Heart right ventricle (tissue), 16 donors: Measurements from ENCODE around the gene KRT24. TPM values are rescaled to one million over a fixed set of nuclear protein-coding genes. Genes with fewer than 3 reads are reported as not detected.

ENCODE experiments used
- ATAC-seq, 8 donors: fragments of 200-7000 bp; cut with Tn5 transposase; one replicate each; pipeline ENCODE4 v1.9.1; 2020; ENCODE audit warnings: mild to moderate bottlenecking in 8 of 8, moderate library complexity in 8 of 8, moderate number of reproducible peaks in 1 of 8
- DNase-seq, 2 donors: peaks; one replicate each; pipeline ENCODE4 v3.0.0-alpha.2; 2020
- H3K27ac ChIP-seq, 10 donors: fragments of 200-600 bp; sonication (generic) in 2 of 10; one replicate each; pipeline versions ENCODE4 v1.5.0 to v1.8.0; 2020 to 2022; ENCODE audit warnings: mild to moderate bottlenecking in 3 of 10
- H3K27me3 ChIP-seq, 7 donors: fragments of 200-600 bp; one replicate each; pipeline ENCODE4 v1.8.0; 2021 to 2022; ENCODE audit warnings: mild to moderate bottlenecking in 2 of 7
- H3K36me3 ChIP-seq, 9 donors: fragments of 200-600 bp; sonication (generic) in 1 of 9; one replicate each; pipeline versions ENCODE4 v1.5.0 to v1.8.0; 2020 to 2022; ENCODE audit warnings: mild to moderate bottlenecking in 2 of 9
- H3K4me1 ChIP-seq, 9 donors: fragments of 200-600 bp; sonication (generic) in 1 of 9; one replicate each; pipeline versions ENCODE4 v1.5.0 to v1.8.0; 2020 to 2022; ENCODE audit warnings: mild to moderate bottlenecking in 4 of 9
- H3K4me3 ChIP-seq, 10 donors: fragments of 200-600 bp; sonication (generic) in 2 of 10; one replicate each; pipeline versions ENCODE4 v1.5.0 to v1.8.0; 2020 to 2022; ENCODE audit warnings: mild to moderate bottlenecking in 7 of 10, moderate library complexity in 2 of 10
- H3K9me3 ChIP-seq, 11 donors: fragments of 200-600 bp in 10 of 11; sonication (generic) in 2 of 11; one replicate each; pipeline versions ENCODE4 v1.5.0 to v1.8.0; 2013 to 2022; ENCODE audit warnings: mild to moderate bottlenecking in 2 of 11, control low read depth in 1 of 11, moderate library complexity in 1 of 11
- CTCF ChIP-seq, 9 donors: fragments of 200-600 bp; sonication (generic) in 2 of 9; IDR thresholded peaks; one replicate each; pipeline versions ENCODE4 v1.5.0 to v1.8.0; 2021 to 2022; ENCODE audit warnings: antibody characterized with exemption in 9 of 9, mild to moderate bottlenecking in 5 of 9, moderate library complexity in 1 of 9
- WGBS, 2 donors: extraction: QIAGEN DNeasy Blood & Tissue Kit; methylation state at CpG; one replicate each; pipeline ENCODE4 v1.1.7; 2013; ENCODE audit warnings: inconsistent platforms in 1 of 2; 5-methylcytosine and 5-hydroxymethylcytosine counted together
- intact Hi-C, 10 donors: fragments of 100-400 bp; cut with DNase I; formaldehyde crosslinking; loops; one replicate each; pipeline versions ENCODE4 v1.11.1 to v1.14.2; 2022
- polyA plus RNA-seq, 2 donors: library from polyadenylated mRNA; stranded (reverse); fragments of 200-250 nt; gene quantifications; one replicate each; pipeline ENCODE4 v1.2.3, GENCODE V29; 2013
- total RNA-seq, 10 donors: library from RNA; stranded (reverse); fragmentation: NEBNext Ultra II Directional in 3 of 10; extraction: Animal tissue kit (Norgen Biotek cat#: 25700) in 3 of 10; gene quantifications; one replicate each; pipeline versions ENCODE4 v1.2.1 to v1.2.4, GENCODE V29; 2021 to 2023
- donor health status: Arrhythmogenic right ventricular cardiomyopathy.
- donor health status: ischemic (EF 13 %, LVEDD 7.1; RV severe dilation, severe dysfunction).
- donor health status: healthy with polysubstance abuse.
- donor health status: DM: no; HTN: yes; CAD: no.
- donor health status: DM: no; HTN: no; CAD: no.
- donor health status: ischemic (EF 25% LVEDD 6.9; RV normal size, moderate dysfunction).
- donor health status: ischemic (EF 25% LVEDD 5.7; RV mildly dilated, moderate dysfunction).
- donor health status: healthy.
- donor health status: DM: yes; HTN: yes; CAD: no.
- donor health status: Ischemic cardiomyopathy.
- donor health status: ischemic (EF 35%, LVEDD 5.7; RV mildly dilated, moderate dysfunction).
- donor health status: nonischemic (EF 11% LVEDD 7.7; RV severe dilation, severe dysfunction).
- donor health status: DM: yes; HTN: yes; CAD: no.
- donor health status: PGD.
- donor health status: ischemic (EF 29% LVEDD 5.4; RV normal size, mild dysfunction).
- donor health status: nonischemic (EF 23%, LVEDD 6.1; RV moderate dilation, normal function).

Gene KRT24
- total and polyA plus RNA-seq, 12 donors: not detected

- DNase-seq (no peak), ATAC-seq (no peak)
- peaks cover 0 to 73% (median 27%) of the 10 kb centered on the region in 7 donors for H3K27me3 ChIP-seq
- H3K27ac ChIP-seq: no peak overlapping the region
- no peaks in the 10 kb centered on the region for H3K36me3 ChIP-seq
- peaks cover 0 to 4% (median 0%) of the 10 kb centered on the region in 9 donors for H3K4me1 ChIP-seq
- intact Hi-C loops: loop anchor here in 1 of 10 donors (2.0 kb wide), 1 partner anchor 78 kb away; no protein-coding TSS in a partner anchor
- H3K9me3 ChIP-seq: peaks cover 0 to 3% (median 0%) of the 10 kb centered on the region in 11 donors
- no peak for TF ChIP-seq CTCF (IDR thresholded peaks at IDR 0.05)
- no peak overlapping the region for H3K4me3 ChIP-seq
Observed at GRCh38 chr17:40666331-40666730, 37.2 kb downstream of the KRT24 start.

- no peak for TF ChIP-seq CTCF (IDR thresholded peaks at IDR 0.05)
- peak within 1 kb of the TSS in 6 of 10 donors; percentile 6 to 27 (median 24) for H3K4me3 ChIP-seq
- 7 to 10% methylated on average over 12 of the region's 12 CpGs for WGBS, 2 donors
- peaks cover 0 to 70% (median 27%) of the 10 kb centered on the region in 7 donors for H3K27me3 ChIP-seq
- H3K4me1 ChIP-seq: peaks cover 0 to 4% (median 0%) of the 10 kb centered on the region in 9 donors
- H3K9me3 ChIP-seq: peaks cover 0 to 3% (median 0%) of the 10 kb centered on the region in 11 donors
- DNase-seq (no peak), ATAC-seq (no peak)
- H3K36me3 ChIP-seq: no peaks in the 10 kb centered on the region
- H3K27ac ChIP-seq: no peak within 1 kb of the TSS
- intact Hi-C loops: no loop called here
Observed at GRCh38 chr17:40664582-40665333, 38.8 kb downstream of the KRT24 start, which contains the start of gene KRT222. TSS of gene KRT222 (minus strand) at chr17:40665177. CDS start at chr17:40665099, 78 bp downstream.

GRCh38 chr17:40663252-40663651, 40.3 kb downstream of the KRT24 start:
- Histone ChIP-seq H3K4me3 (no peak overlapping the region), H3K27me3 (peaks cover 0 to 66% (median 27%) of the 10 kb centered on the region in 7 donors), H3K4me1 (peaks cover 0 to 4% (median 0%) of the 10 kb centered on the region in 9 donors), H3K36me3 (no peaks in the 10 kb centered on the region), H3K9me3 (no peaks in the 10 kb centered on the region), H3K27ac (no peak overlapping the region)
- intact Hi-C loops: no loop called here
- ATAC-seq: no peak
- TF ChIP-seq CTCF (IDR thresholded peaks at IDR 0.05): no peak
- 76 to 83% methylated on average over 3 of the region's 3 CpGs for WGBS, 2 donors
- no peak for DNase-seq

- DNase-seq (no peak), ATAC-seq (no peak)
- Histone ChIP-seq H3K9me3 (no peaks in the 10 kb centered on the region), H3K4me1 (peaks cover 0 to 1% (median 0%) of the 10 kb centered on the region in 9 donors), H3K4me3 (no peak overlapping the region), H3K36me3 (no peaks in the 10 kb centered on the region), H3K27ac (no peak overlapping the region), H3K27me3 (peaks cover 0 to 40% (median 4%) of the 10 kb centered on the region in 7 donors)
- WGBS, 2 donors: 79 to 83% methylated on average over 7 of the region's 7 CpGs
- no peak for TF ChIP-seq CTCF (IDR thresholded peaks at IDR 0.05)
- intact Hi-C loops: no loop called here
Observed at GRCh38 chr17:40659911-40660310, 43.6 kb downstream of the KRT24 start.
